AG04450 (cell line): ENCODE results near the gene LSAMP. TPM values are rescaled to one million over a fixed set of nuclear protein-coding genes. Genes with fewer than 3 reads are reported as not detected.

Experiments used
- CTCF ChIA-PET: fragments of 300-600, 350-600 bp; formaldehyde crosslinking; extraction: SDS; loops from one replicate; lab custom pipeline; 2022; ENCODE audit warnings: antibody characterized with exemption, inconsistent platforms; lab: Charles Lee
- POLR2A ChIA-PET: fragments of 350-600 bp; formaldehyde crosslinking; extraction: SDS; loops from one replicate; lab custom pipeline; 2021; ENCODE audit warnings: antibody characterized with exemption, inconsistent platforms; lab: Yijun Ruan, JAX
- DNase-seq: peaks from one replicate; pipeline ENCODE4 v3.0.0-alpha.2; 2011; ENCODE audit warnings: low read depth, low spot score
- H3K27ac ChIP-seq: one replicate; pipeline ENCODE4 v1.5.1; 2012; ENCODE audit warnings: low read depth, low read length, control low read depth
- H3K27me3 ChIP-seq: one replicate; pipeline ENCODE4 v1.6.0; 2012; ENCODE audit warnings: low read length; ENCODE audit not compliant: control insufficient read depth, insufficient read depth
- H3K4me3 ChIP-seq: 2 replicates; pipeline ENCODE4 v1.5.1; 2011; ENCODE audit warnings: mild to moderate bottlenecking, low read depth, low read length, control low read depth
- H3K9me3 ChIP-seq: 2 replicates; pipeline ENCODE4 v1.5.1; 2012; ENCODE audit warnings: low read length; ENCODE audit not compliant: control insufficient read depth, insufficient read depth
- polyA plus RNA-seq: library from polyadenylated mRNA; depleted of rRNA; stranded (reverse); fragments of >200 nt; gene quantifications from 2 replicates; pipeline ENCODE4 v1.2.3, GENCODE V29; 2011
- TF ChIP-seq, protein P1 (sequence below): IDR thresholded peaks from 2 replicates; pipeline ENCODE4 v1.5.1; 2011; ENCODE audit warnings: low read depth, low read length, control low read depth, inconsistent platforms

Gene LSAMP
- polyA plus RNA-seq, 1 experiment, result 25.1 TPM

DNA sequence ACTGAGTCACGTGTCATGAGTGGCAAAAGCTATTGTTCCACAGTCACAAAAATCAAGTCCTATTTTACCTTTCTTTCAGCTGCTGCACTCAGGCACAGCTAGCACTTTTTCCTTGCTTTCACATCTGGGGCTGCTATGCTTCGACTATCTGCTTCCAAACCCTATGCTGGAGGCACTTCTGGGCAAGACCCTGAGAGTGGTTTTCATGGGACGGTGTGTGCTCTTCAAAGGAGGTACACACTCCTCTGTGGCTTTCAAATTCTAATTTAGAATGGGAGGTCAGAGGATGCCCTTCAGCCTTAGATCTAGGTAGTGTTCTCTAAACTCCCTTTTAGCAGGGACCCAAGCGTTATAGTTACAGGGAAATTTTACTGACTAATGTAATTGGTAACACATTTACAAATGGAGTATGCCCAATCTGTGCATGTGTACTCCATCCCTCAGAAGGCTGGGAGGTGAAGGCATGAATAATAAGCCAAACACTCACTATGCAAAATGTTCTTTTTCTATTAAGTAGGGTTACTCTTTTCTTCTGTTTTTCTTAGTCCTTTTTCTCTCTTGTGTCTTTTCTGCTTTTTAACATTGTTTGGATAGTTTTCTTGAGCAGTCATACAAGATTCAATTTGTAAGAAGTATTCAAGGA is 188.3 kb downstream of the LSAMP start:
- no peak overlapping the region for H3K27ac ChIP-seq
- TF ChIP-seq, protein P1, sequence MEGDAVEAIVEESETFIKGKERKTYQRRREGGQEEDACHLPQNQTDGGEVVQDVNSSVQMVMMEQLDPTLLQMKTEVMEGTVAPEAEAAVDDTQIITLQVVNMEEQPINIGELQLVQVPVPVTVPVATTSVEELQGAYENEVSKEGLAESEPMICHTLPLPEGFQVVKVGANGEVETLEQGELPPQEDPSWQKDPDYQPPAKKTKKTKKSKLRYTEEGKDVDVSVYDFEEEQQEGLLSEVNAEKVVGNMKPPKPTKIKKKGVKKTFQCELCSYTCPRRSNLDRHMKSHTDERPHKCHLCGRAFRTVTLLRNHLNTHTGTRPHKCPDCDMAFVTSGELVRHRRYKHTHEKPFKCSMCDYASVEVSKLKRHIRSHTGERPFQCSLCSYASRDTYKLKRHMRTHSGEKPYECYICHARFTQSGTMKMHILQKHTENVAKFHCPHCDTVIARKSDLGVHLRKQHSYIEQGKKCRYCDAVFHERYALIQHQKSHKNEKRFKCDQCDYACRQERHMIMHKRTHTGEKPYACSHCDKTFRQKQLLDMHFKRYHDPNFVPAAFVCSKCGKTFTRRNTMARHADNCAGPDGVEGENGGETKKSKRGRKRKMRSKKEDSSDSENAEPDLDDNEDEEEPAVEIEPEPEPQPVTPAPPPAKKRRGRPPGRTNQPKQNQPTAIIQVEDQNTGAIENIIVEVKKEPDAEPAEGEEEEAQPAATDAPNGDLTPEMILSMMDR, result no peak
- no peak overlapping the region for H3K4me3 ChIP-seq
- ChIA-PET POLR2A (no interaction called here), CTCF (no interaction called here)
- DNase-seq, result no peak
- H3K27me3 ChIP-seq, result no peaks in the 10 kb centered on the region
- H3K9me3 ChIP-seq, result no peaks in the 10 kb centered on the region

DNA sequence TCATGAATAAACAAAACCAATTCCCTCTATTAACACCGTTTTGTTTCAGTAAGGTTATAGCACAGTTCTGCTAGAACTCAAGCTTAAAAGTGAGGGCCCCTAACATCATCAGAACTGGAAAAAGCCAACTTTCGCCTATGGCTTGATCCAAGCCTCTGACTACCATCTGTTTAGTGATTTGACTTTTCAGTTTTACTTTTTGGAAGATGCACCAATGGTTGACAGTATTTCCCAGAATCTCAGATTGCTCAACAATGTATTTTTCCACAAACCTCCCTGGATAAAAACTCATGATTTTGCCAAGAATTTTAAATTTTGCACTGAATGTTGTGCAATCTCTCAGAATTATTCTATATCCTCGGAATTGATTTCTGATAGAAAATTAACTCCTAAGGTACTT is 190.7 kb downstream of the LSAMP start:
- TF ChIP-seq, protein P1, result no peak
- Histone ChIP-seq H3K27ac (no peak overlapping the region), H3K4me3 (no peak overlapping the region), H3K27me3 (no peaks in the 10 kb centered on the region), H3K9me3 (no peaks in the 10 kb centered on the region)
- DNase-seq, result no peak
- ChIA-PET CTCF (no interaction called here), POLR2A (no interaction called here)

DNA sequence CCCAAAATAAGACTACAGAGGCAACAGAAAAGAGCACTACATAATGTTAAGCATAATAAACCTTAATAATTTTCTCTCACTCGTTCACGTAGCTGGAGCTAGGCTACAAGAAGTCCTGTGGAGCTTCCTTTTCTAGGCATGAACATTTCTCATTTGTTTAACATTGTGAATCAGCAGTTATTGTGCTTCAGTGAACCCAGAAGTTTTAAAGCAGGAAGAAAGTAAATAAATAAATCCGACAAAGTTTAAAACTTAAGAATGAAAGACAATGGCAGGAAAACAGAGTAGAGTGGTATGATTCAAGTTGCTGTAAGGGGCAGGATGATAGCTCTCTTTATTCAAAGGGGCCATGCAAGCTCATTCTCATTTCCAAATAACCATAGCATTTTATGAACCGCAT is 191.8 kb downstream of the LSAMP start:
- Histone ChIP-seq H3K27me3 (no peaks in the 10 kb centered on the region), H3K9me3 (no peaks in the 10 kb centered on the region), H3K27ac (no peak overlapping the region), H3K4me3 (no peak overlapping the region)
- POLR2A ChIA-PET, result no interaction called here
- TF ChIP-seq, protein P1, result no peak
- CTCF ChIA-PET, result no interaction called here
- DNase-seq, result no peak

DNA sequence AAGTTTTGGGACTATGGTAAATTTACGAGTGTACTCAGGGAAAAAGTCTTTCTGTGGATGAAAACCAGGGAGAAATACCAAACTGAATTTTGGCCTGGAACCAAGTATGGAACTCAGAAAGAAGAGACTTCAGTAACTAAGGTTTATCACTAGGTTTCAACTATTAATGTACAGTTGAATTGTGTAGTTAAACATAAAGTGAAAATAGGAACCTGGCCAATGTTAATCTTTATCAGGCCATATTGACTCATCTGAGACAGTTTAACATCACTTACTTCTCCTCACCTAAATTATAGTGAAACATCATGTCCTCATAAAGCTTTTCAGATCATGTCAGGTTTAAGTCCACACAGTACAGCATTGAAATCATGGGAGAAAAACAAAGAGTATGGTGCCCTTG is 197.7 kb downstream of the LSAMP start:
- Histone ChIP-seq H3K27ac (no peak overlapping the region), H3K27me3 (no peaks in the 10 kb centered on the region), H3K9me3 (no peaks in the 10 kb centered on the region), H3K4me3 (no peak overlapping the region)
- TF ChIP-seq, protein P1, result no peak
- CTCF ChIA-PET, result no interaction called here
- DNase-seq, result no peak
- POLR2A ChIA-PET, result no interaction called here

DNA sequence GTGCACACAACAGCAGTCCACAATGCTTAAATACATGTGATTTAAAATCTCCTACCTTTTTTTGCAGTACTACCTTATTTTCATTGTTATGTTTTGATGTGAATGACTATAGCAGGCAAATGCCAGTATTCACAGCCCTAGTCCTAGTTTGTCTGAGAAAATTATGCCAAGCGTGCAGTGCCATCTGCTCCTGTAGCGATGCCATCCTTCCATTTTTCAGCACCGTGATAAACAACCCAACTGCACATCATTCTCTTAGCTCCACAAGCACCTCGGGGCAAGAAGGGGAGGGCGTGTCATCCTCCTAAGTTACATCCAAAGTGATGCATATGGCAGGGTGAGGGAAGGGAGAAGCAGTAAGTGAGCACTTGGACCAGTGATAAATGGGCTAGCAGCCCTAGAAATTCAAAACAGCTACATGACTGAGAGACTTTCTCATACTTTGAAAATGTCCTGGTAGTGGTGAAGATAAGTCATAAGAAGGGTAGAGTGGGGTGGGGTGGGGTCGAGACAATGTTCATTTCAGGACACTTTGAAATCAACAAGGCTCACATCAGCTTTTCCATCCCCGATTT is 198.8 kb downstream of the LSAMP start:
- DNase-seq, result no peak
- CTCF ChIA-PET, result no interaction called here
- TF ChIP-seq, protein P1, result no peak
- POLR2A ChIA-PET, result no interaction called here
- H3K27ac ChIP-seq, result no peak overlapping the region
- no peaks in the 10 kb centered on the region for H3K27me3 ChIP-seq
- no peak overlapping the region for H3K4me3 ChIP-seq
- no peaks in the 10 kb centered on the region for H3K9me3 ChIP-seq
